Nephron (organoid): ENCODE results near the gene NKAIN1.
"Not testable (repeated sequence)": the region's sequence is repeated elsewhere in the genome, so short reads cannot be mapped to it uniquely, and the experiment has no call there.

Source experiments
- H3K27ac Mint-ChIP-seq, 3 experiments: 2 replicates each; pipeline ENCODE4 v1.8.0; 2020; ENCODE audit warnings: mixed read lengths in 3 of 3, mild to moderate bottlenecking in 2 of 3, moderate library complexity in 1 of 3
- H3K27me3 Mint-ChIP-seq: 2 replicates; pipeline ENCODE4 v1.8.0; 2021; ENCODE audit warnings: low read depth, mild to moderate bottlenecking, moderate library complexity, mixed read lengths
- H3K36me3 Mint-ChIP-seq: 2 replicates; pipeline ENCODE4 v1.8.0; 2020; ENCODE audit warnings: low read depth, mixed read lengths
- H3K4me1 Mint-ChIP-seq: 2 replicates; pipeline ENCODE4 v1.8.0; 2020; ENCODE audit warnings: mixed read lengths
- H3K4me3 Mint-ChIP-seq, 3 experiments: 2 replicates each; pipeline ENCODE4 v1.8.0; 2020; ENCODE audit warnings: mild to moderate bottlenecking in 3 of 3, mixed read lengths in 3 of 3, moderate library complexity in 2 of 3
- H3K9me3 Mint-ChIP-seq: 2 replicates; pipeline ENCODE4 v1.8.0; 2020; ENCODE audit warnings: mixed read lengths
- CTCF ChIP-seq, 3 experiments: fragments of 200-600 bp; sonication (generic); IDR thresholded peaks; one replicate each; pipeline ENCODE4 v1.5.0; 2021; ENCODE audit warnings: antibody characterized with exemption in 3 of 3; ENCODE audit not compliant: unreplicated experiment in 3 of 3

Gene NKAIN1

GRCh38 chr1:31199236-31199790, 40.4 kb downstream of the NKAIN1 start:
- Mint-ChIP-seq H3K27ac (no peak overlapping the region), H3K36me3 (no peaks in the 10 kb centered on the region)

GRCh38 chr1:31198600-31198999, 41.1 kb downstream of the NKAIN1 start:
- no peak overlapping the region for H3K4me3 Mint-ChIP-seq
- H3K4me1 Mint-ChIP-seq, result peaks cover 5% of the 10 kb centered on the region
- H3K36me3 Mint-ChIP-seq, result no peaks in the 10 kb centered on the region
- peaks cover 4% of the 10 kb centered on the region for H3K27me3 Mint-ChIP-seq
- no peak for TF ChIP-seq CTCF (IDR thresholded peaks at IDR 0.05; ENCODE audit: unreplicated experiment in 3 of 3)
- H3K27ac Mint-ChIP-seq, result no peak overlapping the region
- H3K9me3 Mint-ChIP-seq, result no peaks in the 10 kb centered on the region

More at GRCh38 chr1:31199236-31199790, 40.4 kb downstream of the NKAIN1 start:
- H3K4me1 Mint-ChIP-seq, result peaks cover 5% of the 10 kb centered on the region
- no peak overlapping the region for H3K4me3 Mint-ChIP-seq
- no peaks in the 10 kb centered on the region for H3K9me3 Mint-ChIP-seq
- TF ChIP-seq CTCF (IDR thresholded peaks at IDR 0.05; ENCODE audit: unreplicated experiment in 3 of 3), result no peak
- peaks cover 10% of the 10 kb centered on the region for H3K27me3 Mint-ChIP-seq

- TF ChIP-seq CTCF (IDR thresholded peaks at IDR 0.05; ENCODE audit: unreplicated experiment in 3 of 3), result no peak
- Mint-ChIP-seq H3K27me3 (peaks cover 4% of the 10 kb centered on the region), H3K36me3 (no peaks in the 10 kb centered on the region)
Measured at GRCh38 chr1:31198150-31198549, 41.5 kb downstream of the NKAIN1 start.

GRCh38 chr1:31196685-31197084, 43.0 kb downstream of the NKAIN1 start:
- Mint-ChIP-seq H3K4me3 (no peak overlapping the region), H3K27me3 (peaks cover 4% of the 10 kb centered on the region), H3K27ac (no peak overlapping the region), H3K4me1 (peaks cover 5% of the 10 kb centered on the region), H3K9me3 (no peaks in the 10 kb centered on the region), H3K36me3 (no peaks in the 10 kb centered on the region)
- no peak for TF ChIP-seq CTCF (IDR thresholded peaks at IDR 0.05; ENCODE audit: unreplicated experiment in 3 of 3)

More at GRCh38 chr1:31198150-31198549, 41.5 kb downstream of the NKAIN1 start:
- H3K4me1 Mint-ChIP-seq, result peaks cover 5% of the 10 kb centered on the region
- no peak overlapping the region for H3K27ac Mint-ChIP-seq
- H3K4me3 Mint-ChIP-seq, result no peak overlapping the region
- H3K9me3 Mint-ChIP-seq, result no peaks in the 10 kb centered on the region

GRCh38 chr1:31195267-31195666, 44.4 kb downstream of the NKAIN1 start:
- not testable (repeated sequence) for H3K4me3 Mint-ChIP-seq, H3K9me3 Mint-ChIP-seq, H3K27me3 Mint-ChIP-seq, H3K27ac Mint-ChIP-seq, H3K4me1 Mint-ChIP-seq, H3K36me3 Mint-ChIP-seq

- Mint-ChIP-seq H3K4me1 (no peaks in the 10 kb centered on the region), H3K9me3 (no peaks in the 10 kb centered on the region), H3K27me3 (peaks cover 4% of the 10 kb centered on the region), H3K27ac (no peak overlapping the region), H3K4me3 (no peak overlapping the region), H3K36me3 (no peaks in the 10 kb centered on the region)
- TF ChIP-seq CTCF (IDR thresholded peaks at IDR 0.05; ENCODE audit: unreplicated experiment in 3 of 3), result no peak
Measured at GRCh38 chr1:31193729-31194128, 46.0 kb downstream of the NKAIN1 start.
